GM18511 (cell line): ENCODE data around the gene RAB11FIP4.

Source experiments
- ATAC-seq: cut with Tn5 transposase; IDR thresholded peaks from one replicate; pipeline ENCODE4 v1.9.1; 2021; ENCODE audit warnings: mild to moderate bottlenecking, moderate library complexity; ENCODE audit not compliant: unreplicated experiment

RAB11FIP4 gene

DNA sequence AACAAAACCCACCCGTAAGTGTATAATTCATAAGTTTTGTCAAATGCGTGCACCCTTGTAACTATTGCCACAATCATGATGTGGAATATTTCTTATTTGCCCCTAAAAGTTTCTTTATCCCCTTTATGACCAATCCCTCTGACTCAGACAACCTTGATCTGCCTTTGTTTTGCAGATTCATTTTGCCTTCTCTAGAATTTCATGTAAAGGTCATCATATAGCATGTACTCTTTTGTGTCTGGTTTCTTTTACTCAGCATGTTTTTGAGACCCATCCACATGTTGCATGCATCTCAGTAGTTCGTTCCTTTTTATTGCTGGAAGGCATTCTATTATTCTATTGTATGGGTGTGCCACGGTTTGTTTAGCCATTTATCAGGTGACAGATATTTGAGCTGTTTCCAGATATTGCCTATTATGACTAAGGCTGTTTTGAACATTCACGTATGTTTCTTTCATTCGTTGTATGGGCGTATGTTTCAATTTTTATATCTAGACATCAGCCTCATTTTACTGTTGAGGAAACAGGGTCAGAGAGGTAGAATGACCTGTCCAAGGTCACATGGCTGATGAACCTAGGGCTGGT, 192.4 kb downstream of the RAB11FIP4 start:
- no peak for ATAC-seq

DNA sequence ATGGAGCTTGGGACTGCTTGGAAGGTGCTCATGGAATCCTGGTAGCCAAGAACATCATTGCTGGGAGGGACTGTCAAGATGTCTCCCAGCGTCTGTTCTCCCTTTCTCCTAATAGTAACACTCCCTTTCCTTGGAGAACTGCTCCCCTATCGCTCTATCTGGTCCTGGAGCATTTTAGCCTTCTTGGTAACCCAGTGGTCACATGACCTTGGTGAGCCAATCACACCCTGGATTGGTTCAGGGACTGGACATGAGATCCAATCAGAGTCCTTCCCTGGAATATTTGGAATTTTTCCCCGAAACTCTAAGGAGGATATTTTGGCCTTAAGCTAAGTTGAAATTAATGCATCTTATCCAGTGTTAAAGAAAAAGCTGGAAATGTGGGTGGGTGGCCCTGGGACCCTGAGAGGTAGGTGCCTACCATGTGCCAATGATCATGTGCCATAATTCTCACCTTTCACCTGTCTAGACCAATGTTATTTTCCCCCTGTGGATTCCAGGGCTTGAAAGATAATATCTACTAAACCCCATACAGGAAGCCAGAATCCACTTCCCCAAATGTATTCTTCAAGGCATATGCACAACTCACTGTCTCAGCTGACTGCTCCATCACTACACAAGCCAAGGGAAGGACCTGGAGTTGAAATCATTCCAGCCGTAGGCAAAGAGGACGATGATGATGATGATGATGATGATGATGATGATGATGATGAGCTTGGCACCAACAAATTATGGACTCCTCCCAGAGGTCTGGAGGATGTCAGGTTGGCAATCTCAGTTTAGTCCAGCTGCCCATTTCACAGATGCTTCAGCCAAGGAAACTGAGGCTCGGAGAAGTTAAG, 193.2 kb downstream of the RAB11FIP4 start:
- no peak for ATAC-seq

DNA sequence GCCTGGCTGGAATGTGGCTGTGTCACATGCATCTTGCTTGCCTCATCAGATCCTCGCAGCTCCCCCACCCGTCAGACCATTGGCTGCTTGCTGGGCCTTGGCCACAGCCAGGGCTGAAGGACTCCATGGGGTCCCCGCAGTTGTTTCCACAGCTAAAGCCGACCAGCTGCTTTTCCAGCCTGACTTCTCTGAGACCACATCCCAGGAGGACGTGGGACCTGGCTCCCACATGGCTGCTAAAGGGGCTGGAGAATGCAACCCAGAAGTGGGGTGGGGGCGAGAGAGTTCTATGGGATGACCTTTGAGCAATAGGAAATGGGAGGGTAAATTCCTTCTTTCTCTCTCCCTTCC, 193.8 kb downstream of the RAB11FIP4 start:
- no peak for ATAC-seq

DNA sequence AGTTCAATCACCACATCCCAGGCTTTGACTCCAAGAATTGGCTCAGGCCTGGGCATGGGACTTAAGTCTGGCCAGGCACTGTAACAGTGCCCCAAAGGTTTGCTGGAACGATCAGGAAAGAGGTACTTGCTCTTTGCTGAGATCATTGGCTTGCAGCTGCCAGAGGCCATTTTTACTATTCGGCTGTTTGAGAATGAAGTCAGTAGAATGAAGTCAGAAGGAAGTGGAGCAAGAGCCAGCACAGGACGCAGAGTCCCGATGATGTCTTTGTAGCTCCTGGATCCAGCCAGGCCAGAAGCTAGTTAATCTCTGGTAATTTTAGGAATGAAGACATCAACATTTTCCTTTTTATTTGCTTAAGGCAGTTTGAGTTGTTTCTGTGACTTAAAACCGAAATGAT, 195.5 kb downstream of the RAB11FIP4 start:
- ATAC-seq: no peak

DNA sequence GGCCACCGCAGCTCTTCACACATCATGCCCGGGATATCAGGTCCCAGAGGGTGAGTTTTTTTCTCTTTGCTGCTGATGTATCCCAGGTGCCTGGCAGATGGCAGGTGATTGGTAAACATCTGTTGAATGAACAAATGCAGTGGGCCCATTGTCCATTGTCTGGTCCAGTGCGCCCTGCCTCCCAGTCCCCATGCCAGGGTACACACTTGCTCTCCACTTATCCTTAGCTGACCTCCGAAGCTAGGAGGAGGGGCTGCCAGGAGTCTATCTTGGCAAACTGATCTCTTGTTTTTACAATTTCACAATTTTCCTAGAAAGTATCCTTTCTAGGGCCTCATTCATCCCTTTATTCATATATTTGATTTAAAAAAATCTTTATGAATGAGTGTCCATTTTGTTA, 196.0 kb downstream of the RAB11FIP4 start:
- no peak for ATAC-seq
